ENCODE measurements around the gene ERCC1.

GRCh38 chr19:45376045-45376724, 47.5 kb downstream of the ERCC1 start:
- no peak for TF ChIP-seq POLR2AphosphoS5 (IDR thresholded peaks at IDR 0.05; ENCODE audit: insufficient read depth in 1 of 2, low read depth in 1 of 2)
- TF ChIP-seq, protein P1, sequence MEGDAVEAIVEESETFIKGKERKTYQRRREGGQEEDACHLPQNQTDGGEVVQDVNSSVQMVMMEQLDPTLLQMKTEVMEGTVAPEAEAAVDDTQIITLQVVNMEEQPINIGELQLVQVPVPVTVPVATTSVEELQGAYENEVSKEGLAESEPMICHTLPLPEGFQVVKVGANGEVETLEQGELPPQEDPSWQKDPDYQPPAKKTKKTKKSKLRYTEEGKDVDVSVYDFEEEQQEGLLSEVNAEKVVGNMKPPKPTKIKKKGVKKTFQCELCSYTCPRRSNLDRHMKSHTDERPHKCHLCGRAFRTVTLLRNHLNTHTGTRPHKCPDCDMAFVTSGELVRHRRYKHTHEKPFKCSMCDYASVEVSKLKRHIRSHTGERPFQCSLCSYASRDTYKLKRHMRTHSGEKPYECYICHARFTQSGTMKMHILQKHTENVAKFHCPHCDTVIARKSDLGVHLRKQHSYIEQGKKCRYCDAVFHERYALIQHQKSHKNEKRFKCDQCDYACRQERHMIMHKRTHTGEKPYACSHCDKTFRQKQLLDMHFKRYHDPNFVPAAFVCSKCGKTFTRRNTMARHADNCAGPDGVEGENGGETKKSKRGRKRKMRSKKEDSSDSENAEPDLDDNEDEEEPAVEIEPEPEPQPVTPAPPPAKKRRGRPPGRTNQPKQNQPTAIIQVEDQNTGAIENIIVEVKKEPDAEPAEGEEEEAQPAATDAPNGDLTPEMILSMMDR (IDR thresholded peaks at IDR 0.05): no peak

Measured in vagina (tissue), 2 donors.